ENCODE measurements around the gene MAP7. TPM values are rescaled to one million over a fixed set of nuclear protein-coding genes. Genes with fewer than 3 reads are reported as not detected.

MAP7 gene
- total and polyA plus RNA-seq, 2 donors (not counting 3 experiments of a cell fraction or from before 2014, with no cell fraction given): 0.07 to 0.42 TPM

DNA sequence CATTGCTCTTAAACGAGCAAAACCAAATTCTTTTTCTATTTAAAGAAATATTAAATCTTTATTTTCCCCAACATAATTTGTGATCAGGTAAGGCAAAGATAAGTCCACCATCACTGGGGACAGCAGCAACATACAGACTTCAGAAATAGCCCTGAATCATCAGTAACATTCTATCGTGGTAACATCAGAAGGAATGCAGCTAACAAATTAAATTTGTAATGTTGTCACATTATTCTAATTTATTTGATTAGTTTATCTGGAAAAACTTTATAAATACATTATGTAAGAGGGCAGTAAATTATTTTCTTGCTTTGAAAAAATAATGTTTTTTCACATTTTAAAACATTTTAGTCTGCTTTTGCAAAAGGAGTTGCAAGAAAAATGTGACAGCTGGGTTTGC is 206.9 kb downstream of the MAP7 start:
- Histone ChIP-seq H3K27me3 (ENCODE audit: control insufficient read depth in 2 of 2, insufficient read depth in 2 of 2, low read length in 2 of 2) (no peaks in the 10 kb centered on the region), H2AFZ (ENCODE audit: low read depth, low read length) (no peak overlapping the region), H3K4me1 (ENCODE audit: control insufficient read depth, extremely low read depth, insufficient read depth, low read length) (no peaks in the 10 kb centered on the region), H3K4me3 (replicated peaks in 1 of 3; ENCODE audit: insufficient read depth in 1 of 3, low read depth in 1 of 3, low read length in 3 of 3) (no peak overlapping the region), H3K9me3 (replicated peaks; ENCODE audit: control insufficient read depth, insufficient read depth, low read length) (no peaks in the 10 kb centered on the region), H3K27ac (ENCODE audit: insufficient read depth, low read depth, low read length) (no peak overlapping the region), H4K20me1 (replicated peaks; ENCODE audit: control insufficient read depth, extremely low read depth, insufficient read depth, low read length) (no peaks in the 10 kb centered on the region), H3K4me2 (ENCODE audit: insufficient read depth, low read length) (no peak overlapping the region), H3K79me2 (ENCODE audit: control insufficient read depth, insufficient read depth, low read length) (no peaks in the 10 kb centered on the region), H3K9me1 (replicated peaks; ENCODE audit: control insufficient read depth, extremely low read depth, insufficient read depth, low read length) (no peaks in the 10 kb centered on the region), H3K9ac (replicated peaks; ENCODE audit: extremely low read depth, insufficient read depth, low read length) (no peak overlapping the region), H3K36me3 (ENCODE audit: control insufficient read depth in 2 of 2, extremely low read depth in 1 of 2, insufficient read depth in 2 of 2, low read length in 2 of 2) (no peaks in the 10 kb centered on the region)
- ChIA-PET POLR2A (no interaction called here), CTCF (interaction anchor here (0.9 to 1.8 kb wide), 2 partner anchors 14 to 26 kb away, joined by 3 to 4 read pairs; no protein-coding TSS in a partner anchor)
- BruUV-seq (replicated peaks): no TSS peak
- TF ChIP-seq, protein P1, sequence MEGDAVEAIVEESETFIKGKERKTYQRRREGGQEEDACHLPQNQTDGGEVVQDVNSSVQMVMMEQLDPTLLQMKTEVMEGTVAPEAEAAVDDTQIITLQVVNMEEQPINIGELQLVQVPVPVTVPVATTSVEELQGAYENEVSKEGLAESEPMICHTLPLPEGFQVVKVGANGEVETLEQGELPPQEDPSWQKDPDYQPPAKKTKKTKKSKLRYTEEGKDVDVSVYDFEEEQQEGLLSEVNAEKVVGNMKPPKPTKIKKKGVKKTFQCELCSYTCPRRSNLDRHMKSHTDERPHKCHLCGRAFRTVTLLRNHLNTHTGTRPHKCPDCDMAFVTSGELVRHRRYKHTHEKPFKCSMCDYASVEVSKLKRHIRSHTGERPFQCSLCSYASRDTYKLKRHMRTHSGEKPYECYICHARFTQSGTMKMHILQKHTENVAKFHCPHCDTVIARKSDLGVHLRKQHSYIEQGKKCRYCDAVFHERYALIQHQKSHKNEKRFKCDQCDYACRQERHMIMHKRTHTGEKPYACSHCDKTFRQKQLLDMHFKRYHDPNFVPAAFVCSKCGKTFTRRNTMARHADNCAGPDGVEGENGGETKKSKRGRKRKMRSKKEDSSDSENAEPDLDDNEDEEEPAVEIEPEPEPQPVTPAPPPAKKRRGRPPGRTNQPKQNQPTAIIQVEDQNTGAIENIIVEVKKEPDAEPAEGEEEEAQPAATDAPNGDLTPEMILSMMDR (IDR thresholded peaks at IDR 0.05; ENCODE audit: extremely low read depth in 1 of 2, insufficient read depth in 1 of 2, low read depth in 1 of 2, low read length in 2 of 2): no peak
- TF ChIP-seq FOS (IDR thresholded peaks at IDR 0.05; ENCODE audit: borderline replicate concordance, insufficient read depth, low read length): no peak
- no peak for TF ChIP-seq EZH2 (IDR thresholded peaks at IDR 0.05; ENCODE audit: borderline replicate concordance, low read depth, low read length, severe bottlenecking)
- TF ChIP-seq, protein P2, sequence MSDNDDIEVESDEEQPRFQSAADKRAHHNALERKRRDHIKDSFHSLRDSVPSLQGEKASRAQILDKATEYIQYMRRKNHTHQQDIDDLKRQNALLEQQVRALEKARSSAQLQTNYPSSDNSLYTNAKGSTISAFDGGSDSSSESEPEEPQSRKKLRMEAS (IDR thresholded peaks at IDR 0.05; ENCODE audit: insufficient read depth, insufficient read length): no peak
- TF ChIP-seq POLR2AphosphoS5 (IDR thresholded peaks at IDR 0.05; ENCODE audit: insufficient read depth, low read depth, low read length): no peak
- TF ChIP-seq JUN (IDR thresholded peaks at IDR 0.05; ENCODE audit: borderline replicate concordance, insufficient read depth, insufficient read length, low read depth): no peak
- TF ChIP-seq GATA2 (IDR thresholded peaks at IDR 0.05; ENCODE audit: insufficient read depth, insufficient read length, low read depth, low read length): no peak
- no peak for TF ChIP-seq POLR2A (IDR thresholded peaks at IDR 0.05; ENCODE audit: low read depth, low read length)
- no peak for TF ChIP-seq MYC (IDR thresholded peaks at IDR 0.05; ENCODE audit: low read depth, low read length)
- FAIRE-seq (no peak), DNase-seq (ENCODE audit: low read depth, low spot score) (no peak)
- dilution Hi-C loops (cut with MboI; ENCODE audit: extremely low pct_ligation_motif_present, low sequenced_read_pairs) (no loop called here), intact Hi-C loops (cut with micrococcal nuclease) (no loop called here)
